ENCODE data around the gene PRPF8. TPM values are rescaled to one million over a fixed set of nuclear protein-coding genes. Genes with fewer than 3 reads are reported as not detected.

PRPF8 gene
- total and polyA plus RNA-seq, 10 of the 15 experiments (the other 5 are each of a cell fraction or from before 2014, with no cell fraction given) = 77.2 to 337 (median 162) TPM

DNA sequence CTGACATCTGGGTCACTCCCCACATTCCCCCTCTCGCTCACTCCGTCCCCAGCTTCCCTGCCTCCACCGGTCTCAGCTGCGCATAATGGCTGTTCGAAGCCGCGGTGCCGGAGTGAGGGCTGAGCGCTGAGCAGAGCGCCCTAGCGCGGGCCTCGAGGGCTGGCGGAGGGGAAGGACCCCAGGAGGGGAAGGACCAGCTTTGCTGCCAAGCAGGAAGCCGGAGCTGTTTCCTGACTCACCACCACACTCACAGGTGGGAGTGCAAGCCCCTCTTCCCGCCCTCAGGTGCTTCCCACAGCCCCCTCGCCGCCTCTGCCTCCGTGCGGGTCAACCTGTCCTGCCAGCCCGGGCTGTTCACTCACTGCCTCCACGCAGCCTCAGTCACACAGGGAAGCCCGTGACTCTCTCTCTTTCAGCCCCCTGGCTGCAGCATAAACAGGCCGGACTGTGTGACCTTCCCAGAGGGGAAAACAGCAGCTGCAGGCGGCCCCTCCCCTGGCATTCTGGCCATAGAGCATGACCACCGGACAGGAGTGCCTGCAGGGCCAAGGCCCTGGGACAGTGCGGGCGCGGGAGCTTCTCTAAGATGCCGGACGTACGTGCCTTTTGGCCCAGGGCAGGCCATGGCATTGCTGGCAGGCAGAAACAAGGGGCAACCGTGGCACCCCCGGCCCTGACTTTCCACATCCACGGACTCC, 79.7 kb downstream of the PRPF8 start:
- H3K36me3 ChIP-seq (ENCODE audit: control insufficient read depth in 2 of 2, insufficient read depth in 2 of 2, low read length in 1 of 2) = no peaks in the 10 kb centered on the region
- H3K27me3 ChIP-seq (replicated peaks in 1 of 2; ENCODE audit: control insufficient read depth in 2 of 2, insufficient read depth in 2 of 2, low read length in 1 of 2) = no peaks in the 10 kb centered on the region
- no peak overlapping the region for H3K4me3 ChIP-seq
- H3K27ac ChIP-seq (ENCODE audit: control insufficient read depth, insufficient read depth) = no peak overlapping the region
- H2AFZ ChIP-seq (ENCODE audit: control insufficient read depth, low read depth, low read length) = no peak overlapping the region
- FAIRE-seq (no peak), ATAC-seq (no peak), DNase-seq (ENCODE audit: low read depth, low spot score) (no peak)
- CTCF ChIA-PET = interaction anchor here (0.7 to 4.5 kb wide), 2 partner anchors 21 to 24 kb away, joined by 3 to 37 read pairs; partner anchors contain the start of gene SLC43A2
- in situ Hi-C loops (cut with MboI) = no loop called here
- RAD21 ChIA-PET (ENCODE audit: unreplicated experiment) = interaction anchor here (1.1 to 6.8 kb wide), 3 partner anchors 12 to 23 kb away, joined by 3 to 86 read pairs (median 20); partner anchors contain the start of gene SLC43A2
- H4K20me1 ChIP-seq (ENCODE audit: control insufficient read depth, insufficient read depth) = no peaks in the 10 kb centered on the region
- POLR2A ChIA-PET = interaction anchor here (0.9 to 3.7 kb wide), 3 partner anchors 23 to 88 kb away, joined by 3 to 56 read pairs (median 4); partner anchors contain the start of genes INPP5K and SLC43A2
- SMC1A ChIA-PET (ENCODE audit: uncharacterized antibody, unreplicated experiment) = interaction anchor here (5.0 kb wide), 1 partner anchor 31 kb away, joined by 31 read pairs; no protein-coding TSS in a partner anchor
- intact Hi-C loops (cut with micrococcal nuclease; ENCODE audit: unreplicated experiment) = no loop called here
- peaks cover 1% of the 10 kb centered on the region; the same call in 1 of the 3 replicates for H3K9me3 ChIP-seq (replicated peaks; ENCODE audit: control insufficient read depth, insufficient read depth, low read length)
- no peak overlapping the region for H3K9ac ChIP-seq (ENCODE audit: control insufficient read depth, insufficient read depth, low read length)
- 91% methylated on average over 31 of the region's 35 CpGs for WGBS (ENCODE audit: insufficient coverage, insufficient replicate concordance, low lambda C conversion rate, missing lambda C conversion rate)
- no peaks in the 10 kb centered on the region for H3K79me2 ChIP-seq (ENCODE audit: control insufficient read depth, insufficient read depth, low read length)
- BruUV-seq (replicated peaks) = no TSS peak
- no peak overlapping the region for H3K4me2 ChIP-seq (ENCODE audit: control insufficient read depth, insufficient read depth)
- peaks cover 32% of the 10 kb centered on the region for H3K4me1 ChIP-seq (ENCODE audit: control insufficient read depth, insufficient read depth, low read length)
- TF ChIP-seq SMC3 (IDR thresholded peaks at IDR 0.05; ENCODE audit: borderline replicate concordance, low read length) (no peak), FOS (IDR thresholded peaks at IDR 0.05; ENCODE audit: borderline replicate concordance, extremely low read depth, insufficient read length) (no peak)
- TF ChIP-seq, protein P1, sequence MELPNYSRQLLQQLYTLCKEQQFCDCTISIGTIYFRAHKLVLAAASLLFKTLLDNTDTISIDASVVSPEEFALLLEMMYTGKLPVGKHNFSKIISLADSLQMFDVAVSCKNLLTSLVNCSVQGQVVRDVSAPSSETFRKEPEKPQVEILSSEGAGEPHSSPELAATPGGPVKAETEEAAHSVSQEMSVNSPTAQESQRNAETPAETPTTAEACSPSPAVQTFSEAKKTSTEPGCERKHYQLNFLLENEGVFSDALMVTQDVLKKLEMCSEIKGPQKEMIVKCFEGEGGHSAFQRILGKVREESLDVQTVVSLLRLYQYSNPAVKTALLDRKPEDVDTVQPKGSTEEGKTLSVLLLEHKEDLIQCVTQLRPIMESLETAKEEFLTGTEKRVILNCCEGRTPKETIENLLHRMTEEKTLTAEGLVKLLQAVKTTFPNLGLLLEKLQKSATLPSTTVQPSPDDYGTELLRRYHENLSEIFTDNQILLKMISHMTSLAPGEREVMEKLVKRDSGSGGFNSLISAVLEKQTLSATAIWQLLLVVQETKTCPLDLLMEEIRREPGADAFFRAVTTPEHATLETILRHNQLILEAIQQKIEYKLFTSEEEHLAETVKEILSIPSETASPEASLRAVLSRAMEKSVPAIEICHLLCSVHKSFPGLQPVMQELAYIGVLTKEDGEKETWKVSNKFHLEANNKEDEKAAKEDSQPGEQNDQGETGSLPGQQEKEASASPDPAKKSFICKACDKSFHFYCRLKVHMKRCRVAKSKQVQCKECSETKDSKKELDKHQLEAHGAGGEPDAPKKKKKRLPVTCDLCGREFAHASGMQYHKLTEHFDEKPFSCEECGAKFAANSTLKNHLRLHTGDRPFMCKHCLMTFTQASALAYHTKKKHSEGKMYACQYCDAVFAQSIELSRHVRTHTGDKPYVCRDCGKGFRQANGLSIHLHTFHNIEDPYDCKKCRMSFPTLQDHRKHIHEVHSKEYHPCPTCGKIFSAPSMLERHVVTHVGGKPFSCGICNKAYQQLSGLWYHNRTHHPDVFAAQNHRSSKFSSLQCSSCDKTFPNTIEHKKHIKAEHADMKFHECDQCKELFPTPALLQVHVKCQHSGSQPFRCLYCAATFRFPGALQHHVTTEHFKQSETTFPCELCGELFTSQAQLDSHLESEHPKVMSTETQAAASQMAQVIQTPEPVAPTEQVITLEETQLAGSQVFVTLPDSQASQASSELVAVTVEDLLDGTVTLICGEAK (IDR thresholded peaks at IDR 0.05; ENCODE audit: borderline replicate concordance) = no peak
